Lower leg skin (tissue), 4 donors: Measurements from ENCODE around the gene PARVG. TPM values are rescaled to one million over a fixed set of nuclear protein-coding genes. Genes with fewer than 3 reads are reported as not detected.

Experiments
- DNase-seq, 2 donors: peaks; one replicate each; pipeline ENCODE4 v3.0.0-alpha.2; 2019; ENCODE audit warnings: low spot score in 2 of 2
- H3K4me3 ChIP-seq: fragments of 200-600 bp; sonication (generic); 2 replicates; pipeline ENCODE4 v1.5.1; 2017; ENCODE audit warnings: mild to moderate bottlenecking, low read depth; ENCODE audit not compliant: poor library complexity, severe bottlenecking
- CTCF ChIP-seq, 3 donors: fragments of 450-650 bp; IDR thresholded peaks; one replicate each; pipeline ENCODE4 v1.5.1; 2016; ENCODE audit warnings: antibody characterized with exemption in 3 of 3, mild to moderate bottlenecking in 3 of 3, moderate library complexity in 2 of 3
- POLR2A ChIP-seq, 2 donors: fragments of 450-650 bp; IDR thresholded peaks; one replicate each; pipeline ENCODE4 v1.6.1; 2016 to 2017; ENCODE audit warnings: antibody characterized with exemption in 2 of 2, mild to moderate bottlenecking in 1 of 2, moderate library complexity in 1 of 2
- WGBS, 2 donors: methylation state at CpG; one replicate each; pipeline ENCODE4 v1.1.5; 2018; 5-methylcytosine and 5-hydroxymethylcytosine counted together
- intact Hi-C: fragments of 100-400 bp; cut with DNase I; formaldehyde crosslinking; loops from one replicate; pipeline ENCODE4 v1.15.0; 2023; ENCODE audit warnings: low total_unique reads
- total RNA-seq, 4 donors: library from RNA; depleted of rRNA; stranded (reverse); fragments of >200 nt; gene quantifications; one replicate each; pipeline ENCODE4 v1.1.0, GENCODE V29; 2016

Gene PARVG
- total RNA-seq, 4 donors from 2014 or later: 2.0 to 11.1 (median 4.5) TPM

GRCh38 chr22:44147821-44148574 lies 32.7 kb upstream of the PARVG start:
- no peak for DNase-seq
- no peak for TF ChIP-seq CTCF (IDR thresholded peaks at IDR 0.05)
- TF ChIP-seq POLR2A (IDR thresholded peaks at IDR 0.05): no peak
- intact Hi-C loops: no loop called here
- WGBS, 2 donors: 60 to 61% methylated on average over 27 of the region's 27 CpGs
- H3K4me3 ChIP-seq: no peak overlapping the region

GRCh38 chr22:44151676-44152075 lies 29.0 kb upstream of the PARVG start:
- TF ChIP-seq CTCF (IDR thresholded peaks at IDR 0.05): no peak
- no peak for TF ChIP-seq POLR2A (IDR thresholded peaks at IDR 0.05)
- intact Hi-C loops: no loop called here
- H3K4me3 ChIP-seq: no peak overlapping the region
- no peak for DNase-seq
- WGBS, 2 donors: 44 to 62% methylated on average over 4 of the region's 4 CpGs

GRCh38 chr22:44153710-44154109 lies 27.0 kb upstream of the PARVG start:
- intact Hi-C loops: no loop called here
- H3K4me3 ChIP-seq: no peak overlapping the region
- 80 to 86% methylated on average over 10 of the region's 10 CpGs for WGBS, 2 donors
- TF ChIP-seq CTCF (IDR thresholded peaks at IDR 0.05) (no peak), POLR2A (IDR thresholded peaks at IDR 0.05) (no peak)
- no peak for DNase-seq

- DNase-seq: no peak
- no peak for TF ChIP-seq POLR2A (IDR thresholded peaks at IDR 0.05)
- no peak for TF ChIP-seq CTCF (IDR thresholded peaks at IDR 0.05)
- H3K4me3 ChIP-seq: no peak overlapping the region
- intact Hi-C loops: no loop called here
- WGBS, 2 donors: 77 to 86% methylated on average over 2 of the region's 2 CpGs
These were observed 26.2 kb upstream of the PARVG start for GRCh38 chr22:44154436-44154942.

- DNase-seq: no peak
- TF ChIP-seq CTCF (IDR thresholded peaks at IDR 0.05) (no peak), POLR2A (IDR thresholded peaks at IDR 0.05) (no peak)
- intact Hi-C loops: no loop called here
- no peak overlapping the region for H3K4me3 ChIP-seq
- WGBS, 2 donors: 85 to 92% methylated on average over 13 of the region's 14 CpGs
These were observed 25.6 kb upstream of the PARVG start for GRCh38 chr22:44155115-44155514.
